HepG2 (cell line): Measurements from ENCODE around the gene SAPCD2. TPM values are rescaled to one million over a fixed set of nuclear protein-coding genes. Genes with fewer than 3 reads are reported as not detected.

ENCODE experiments used
- CHD4 ChIP-seq: fragments of 200-600 bp; sonication (generic); IDR thresholded peaks from 2 replicates; pipeline ENCODE4 v1.7.0; 2017; ENCODE audit warnings: mild to moderate bottlenecking, low read length, borderline replicate concordance
- EED ChIP-seq: sonication (generic); formaldehyde crosslinking; IDR thresholded peaks from 2 replicates; pipeline ENCODE4 v1.5.0; 2020; ENCODE audit warnings: mild to moderate bottlenecking, missing genetic modification reagents
- HES4 ChIP-seq: sonication (generic); formaldehyde crosslinking; IDR thresholded peaks from 2 replicates; pipeline ENCODE4 v1.9.0; 2021; ENCODE audit warnings: mild to moderate bottlenecking, missing genetic modification reagents, borderline replicate concordance
- HOXA3 ChIP-seq: sonication (generic); formaldehyde crosslinking; IDR thresholded peaks from 2 replicates; pipeline ENCODE4 v1.5.0; 2020; ENCODE audit warnings: missing genetic modification reagents
- MATR3 ChIP-seq: sonication (generic); formaldehyde crosslinking; IDR thresholded peaks from 2 replicates; pipeline ENCODE4 v1.4.0; 2020; ENCODE audit warnings: missing genetic modification reagents
- MEIS2 ChIP-seq: sonication (generic); formaldehyde crosslinking; IDR thresholded peaks from 2 replicates; pipeline ENCODE4 v1.9.0; 2021; ENCODE audit warnings: mild to moderate bottlenecking, missing genetic modification reagents
- NFYB ChIP-seq: sonication (generic); formaldehyde crosslinking; IDR thresholded peaks from 2 replicates; pipeline ENCODE4 v1.4.0; 2020; ENCODE audit warnings: missing genetic modification reagents
- PHB2 ChIP-seq: fragments of 450-650 bp; IDR thresholded peaks from 2 replicates; pipeline ENCODE4 v1.6.1; 2018; ENCODE audit not compliant: partially characterized antibody
- PHF20 ChIP-seq: sonication (generic); formaldehyde crosslinking; IDR thresholded peaks from 2 replicates; pipeline ENCODE4 v1.5.0; 2020; ENCODE audit warnings: mild to moderate bottlenecking, missing genetic modification reagents
- SP4 ChIP-seq: sonication (generic); formaldehyde crosslinking; IDR thresholded peaks from 2 replicates; pipeline ENCODE4 v1.8.1; 2023; ENCODE audit warnings: mild to moderate bottlenecking, missing genetic modification reagents
- ZNF12 ChIP-seq: sonication (generic); formaldehyde crosslinking; IDR thresholded peaks from 2 replicates; pipeline ENCODE4 v1.5.0; 2020; ENCODE audit warnings: missing genetic modification reagents
- ZNF496 ChIP-seq: sonication (generic); formaldehyde crosslinking; IDR thresholded peaks from 2 replicates; pipeline ENCODE4 v1.8.1; 2023; ENCODE audit warnings: mild to moderate bottlenecking, moderate library complexity, missing genetic modification reagents; ENCODE audit not compliant: insufficient replicate concordance
- ZNF530 ChIP-seq: sonication (generic); formaldehyde crosslinking; IDR thresholded peaks from 2 replicates; pipeline ENCODE4 v1.5.0; 2020; ENCODE audit warnings: low read depth, mild to moderate bottlenecking, missing genetic modification reagents
- ZNF761 ChIP-seq: sonication (generic); formaldehyde crosslinking; conservative IDR thresholded peaks from 2 replicates; pipeline ENCODE4 v1.4.0; 2020; ENCODE audit warnings: mild to moderate bottlenecking, missing genetic modification reagents
- polyA plus RNA-seq, 8 experiments: library from polyadenylated mRNA; depleted of rRNA in 3 of 8; stranded (reverse) in 7 of 8; unstranded in 1 of 8; fragments of >200 nt; fragmentation: Illumina TruSeq in 4 of 8; extraction: Trizol in 4 of 8; gene quantifications; 2 replicates each; pipeline versions ENCODE4 v1.2.1 to v1.2.3, GENCODE V29; 2011 to 2016; ENCODE audit warnings: low read depth in 4 of 8, missing spikeins in 1 of 8, mixed read lengths in 1 of 8; ENCODE audit not compliant: insufficient read depth in 1 of 8
- total RNA-seq, 5 experiments: library from RNA; depleted of rRNA; stranded (reverse); fragments of >200 nt; fragmentation: Illumina TruSeq; extraction: Trizol; gene quantifications; 2 replicates each; pipeline ENCODE4 v1.2.3, GENCODE V29; 2016; ENCODE audit warnings: low read depth in 1 of 5
- TF ChIP-seq, protein P1 (sequence below): sonication (generic); formaldehyde crosslinking; IDR thresholded peaks from 2 replicates; pipeline ENCODE4 v1.4.0; 2020; ENCODE audit warnings: mild to moderate bottlenecking, missing genetic modification reagents, borderline replicate concordance
- TF ChIP-seq, protein P2 (sequence below): IDR thresholded peaks from 2 replicates; pipeline ENCODE4 v1.6.1; 2016; ENCODE audit warnings: missing compliant biosample characterization, missing genetic modification reagents, borderline replicate concordance
- TF ChIP-seq, protein P3 (sequence below): sonication (generic); formaldehyde crosslinking; IDR thresholded peaks from 2 replicates; pipeline ENCODE4 v1.4.0; 2020; ENCODE audit warnings: mild to moderate bottlenecking, missing genetic modification reagents
- TF ChIP-seq, protein P4 (sequence below): sonication (generic); formaldehyde crosslinking; IDR thresholded peaks from 2 replicates; pipeline ENCODE4 v1.4.0; 2020; ENCODE audit warnings: missing genetic modification reagents; ENCODE audit errors: not compliant biosample characterization
- TF ChIP-seq, protein P5 (sequence below): sonication (generic); formaldehyde crosslinking; IDR thresholded peaks from 2 replicates; pipeline ENCODE4 v1.5.0; 2020; ENCODE audit warnings: missing genetic modification reagents

SAPCD2 gene
- total and polyA plus RNA-seq, 2 of the 13 experiments (the other 11 are each of a cell fraction or from before 2014, with no cell fraction given), result 21.9 to 42.8 TPM

DNA sequence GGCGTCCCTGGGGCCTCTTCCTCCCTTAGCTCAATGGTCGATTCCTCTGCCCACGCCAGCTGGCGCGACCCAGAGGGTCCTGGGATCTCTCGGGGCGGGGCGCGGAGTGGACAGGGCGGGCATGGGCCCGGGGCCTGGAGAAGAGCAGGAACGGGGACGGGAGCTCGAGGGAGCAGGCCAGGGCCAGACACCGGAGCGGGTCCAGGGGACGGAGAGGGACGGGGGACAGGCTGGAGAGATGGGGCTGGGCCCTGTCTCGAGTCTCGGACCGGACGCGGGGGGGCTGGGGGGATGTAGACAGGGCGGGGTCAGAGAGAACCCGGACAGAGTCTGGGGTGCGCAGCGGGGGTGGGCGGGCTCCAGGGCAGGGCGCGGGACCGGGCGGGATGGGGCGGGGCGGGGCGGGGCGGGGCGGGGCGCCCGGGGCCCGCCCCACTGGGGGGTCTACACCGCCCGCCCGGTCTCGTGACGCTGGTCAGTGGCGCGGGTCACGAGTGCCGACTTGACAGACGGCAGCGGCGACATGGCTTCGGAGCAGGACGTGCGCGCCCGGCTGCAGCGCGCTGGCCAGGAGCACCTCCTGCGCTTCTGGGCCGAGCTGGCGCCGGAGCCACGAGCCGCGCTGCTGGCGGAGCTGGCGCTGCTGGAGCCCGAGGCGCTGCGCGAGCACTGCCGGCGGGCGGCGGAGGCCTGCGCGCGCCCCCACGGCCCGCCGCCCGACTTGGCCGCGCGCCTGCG is 6.8 kb upstream of the SAPCD2 start, which contains the start of gene UAP1L1 (continued):
- TF ChIP-seq, protein P1, sequence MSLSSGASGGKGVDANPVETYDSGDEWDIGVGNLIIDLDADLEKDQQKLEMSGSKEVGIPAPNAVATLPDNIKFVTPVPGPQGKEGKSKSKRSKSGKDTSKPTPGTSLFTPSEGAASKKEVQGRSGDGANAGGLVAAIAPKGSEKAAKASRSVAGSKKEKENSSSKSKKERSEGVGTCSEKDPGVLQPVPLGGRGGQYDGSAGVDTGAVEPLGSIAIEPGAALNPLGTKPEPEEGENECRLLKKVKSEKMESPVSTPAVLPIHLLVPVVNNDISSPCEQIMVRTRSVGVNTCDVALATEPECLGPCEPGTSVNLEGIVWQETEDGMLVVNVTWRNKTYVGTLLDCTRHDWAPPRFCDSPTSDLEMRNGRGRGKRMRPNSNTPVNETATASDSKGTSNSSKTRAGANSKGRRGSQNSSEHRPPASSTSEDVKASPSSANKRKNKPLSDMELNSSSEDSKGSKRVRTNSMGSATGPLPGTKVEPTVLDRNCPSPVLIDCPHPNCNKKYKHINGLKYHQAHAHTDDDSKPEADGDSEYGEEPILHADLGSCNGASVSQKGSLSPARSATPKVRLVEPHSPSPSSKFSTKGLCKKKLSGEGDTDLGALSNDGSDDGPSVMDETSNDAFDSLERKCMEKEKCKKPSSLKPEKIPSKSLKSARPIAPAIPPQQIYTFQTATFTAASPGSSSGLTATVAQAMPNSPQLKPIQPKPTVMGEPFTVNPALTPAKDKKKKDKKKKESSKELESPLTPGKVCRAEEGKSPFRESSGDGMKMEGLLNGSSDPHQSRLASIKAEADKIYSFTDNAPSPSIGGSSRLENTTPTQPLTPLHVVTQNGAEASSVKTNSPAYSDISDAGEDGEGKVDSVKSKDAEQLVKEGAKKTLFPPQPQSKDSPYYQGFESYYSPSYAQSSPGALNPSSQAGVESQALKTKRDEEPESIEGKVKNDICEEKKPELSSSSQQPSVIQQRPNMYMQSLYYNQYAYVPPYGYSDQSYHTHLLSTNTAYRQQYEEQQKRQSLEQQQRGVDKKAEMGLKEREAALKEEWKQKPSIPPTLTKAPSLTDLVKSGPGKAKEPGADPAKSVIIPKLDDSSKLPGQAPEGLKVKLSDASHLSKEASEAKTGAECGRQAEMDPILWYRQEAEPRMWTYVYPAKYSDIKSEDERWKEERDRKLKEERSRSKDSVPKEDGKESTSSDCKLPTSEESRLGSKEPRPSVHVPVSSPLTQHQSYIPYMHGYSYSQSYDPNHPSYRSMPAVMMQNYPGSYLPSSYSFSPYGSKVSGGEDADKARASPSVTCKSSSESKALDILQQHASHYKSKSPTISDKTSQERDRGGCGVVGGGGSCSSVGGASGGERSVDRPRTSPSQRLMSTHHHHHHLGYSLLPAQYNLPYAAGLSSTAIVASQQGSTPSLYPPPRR (CRISPR knock-in tag), result no peak
- TF ChIP-seq ZNF496 (CRISPR knock-in tag) (no peak), ZNF12 (CRISPR knock-in tag) (no peak), MEIS2 (CRISPR knock-in tag) (peak; percentile 23; the same call in 1 of the 2 replicates), ZNF761 (CRISPR knock-in tag) (no peak), HOXA3 (CRISPR knock-in tag) (peak; percentile 12; the same call in 1 of the 2 replicates), ZNF530 (CRISPR knock-in tag) (no peak), SP4 (CRISPR knock-in tag) (peak; percentile 39; the same call in 1 of the 2 replicates), EED (CRISPR knock-in tag) (0 out of 2 replicates have a peak, but pooled peaks have one; percentile 10), PHB2 (no peak), HES4 (CRISPR knock-in tag) (peak; percentile 41; the same call in 1 of the 2 replicates), PHF20 (peak; percentile 21; the same call in 1 of the 2 replicates), CHD4 (no peak), MATR3 (no peak), NFYB (CRISPR knock-in tag) (no peak)
- TF ChIP-seq, protein P2, sequence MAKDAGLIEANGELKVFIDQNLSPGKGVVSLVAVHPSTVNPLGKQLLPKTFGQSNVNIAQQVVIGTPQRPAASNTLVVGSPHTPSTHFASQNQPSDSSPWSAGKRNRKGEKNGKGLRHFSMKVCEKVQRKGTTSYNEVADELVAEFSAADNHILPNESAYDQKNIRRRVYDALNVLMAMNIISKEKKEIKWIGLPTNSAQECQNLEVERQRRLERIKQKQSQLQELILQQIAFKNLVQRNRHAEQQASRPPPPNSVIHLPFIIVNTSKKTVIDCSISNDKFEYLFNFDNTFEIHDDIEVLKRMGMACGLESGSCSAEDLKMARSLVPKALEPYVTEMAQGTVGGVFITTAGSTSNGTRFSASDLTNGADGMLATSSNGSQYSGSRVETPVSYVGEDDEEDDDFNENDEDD (CRISPR knock-in tag), result peak; percentile 31; the same call in 1 of the 2 replicates
- TF ChIP-seq, protein P3, sequence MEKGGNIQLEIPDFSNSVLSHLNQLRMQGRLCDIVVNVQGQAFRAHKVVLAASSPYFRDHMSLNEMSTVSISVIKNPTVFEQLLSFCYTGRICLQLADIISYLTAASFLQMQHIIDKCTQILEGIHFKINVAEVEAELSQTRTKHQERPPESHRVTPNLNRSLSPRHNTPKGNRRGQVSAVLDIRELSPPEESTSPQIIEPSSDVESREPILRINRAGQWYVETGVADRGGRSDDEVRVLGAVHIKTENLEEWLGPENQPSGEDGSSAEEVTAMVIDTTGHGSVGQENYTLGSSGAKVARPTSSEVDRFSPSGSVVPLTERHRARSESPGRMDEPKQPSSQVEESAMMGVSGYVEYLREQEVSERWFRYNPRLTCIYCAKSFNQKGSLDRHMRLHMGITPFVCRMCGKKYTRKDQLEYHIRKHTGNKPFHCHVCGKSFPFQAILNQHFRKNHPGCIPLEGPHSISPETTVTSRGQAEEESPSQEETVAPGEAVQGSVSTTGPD (CRISPR knock-in tag), result no peak
- TF ChIP-seq, protein P4, sequence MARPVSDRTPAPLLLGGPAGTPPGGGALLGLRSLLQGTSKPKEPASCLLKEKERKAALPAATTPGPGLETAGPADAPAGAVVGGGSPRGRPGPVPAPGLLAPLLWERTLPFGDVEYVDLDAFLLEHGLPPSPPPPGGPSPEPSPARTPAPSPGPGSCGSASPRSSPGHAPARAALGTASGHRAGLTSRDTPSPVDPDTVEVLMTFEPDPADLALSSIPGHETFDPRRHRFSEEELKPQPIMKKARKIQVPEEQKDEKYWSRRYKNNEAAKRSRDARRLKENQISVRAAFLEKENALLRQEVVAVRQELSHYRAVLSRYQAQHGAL (CRISPR knock-in tag), result no peak
- TF ChIP-seq, protein P5, sequence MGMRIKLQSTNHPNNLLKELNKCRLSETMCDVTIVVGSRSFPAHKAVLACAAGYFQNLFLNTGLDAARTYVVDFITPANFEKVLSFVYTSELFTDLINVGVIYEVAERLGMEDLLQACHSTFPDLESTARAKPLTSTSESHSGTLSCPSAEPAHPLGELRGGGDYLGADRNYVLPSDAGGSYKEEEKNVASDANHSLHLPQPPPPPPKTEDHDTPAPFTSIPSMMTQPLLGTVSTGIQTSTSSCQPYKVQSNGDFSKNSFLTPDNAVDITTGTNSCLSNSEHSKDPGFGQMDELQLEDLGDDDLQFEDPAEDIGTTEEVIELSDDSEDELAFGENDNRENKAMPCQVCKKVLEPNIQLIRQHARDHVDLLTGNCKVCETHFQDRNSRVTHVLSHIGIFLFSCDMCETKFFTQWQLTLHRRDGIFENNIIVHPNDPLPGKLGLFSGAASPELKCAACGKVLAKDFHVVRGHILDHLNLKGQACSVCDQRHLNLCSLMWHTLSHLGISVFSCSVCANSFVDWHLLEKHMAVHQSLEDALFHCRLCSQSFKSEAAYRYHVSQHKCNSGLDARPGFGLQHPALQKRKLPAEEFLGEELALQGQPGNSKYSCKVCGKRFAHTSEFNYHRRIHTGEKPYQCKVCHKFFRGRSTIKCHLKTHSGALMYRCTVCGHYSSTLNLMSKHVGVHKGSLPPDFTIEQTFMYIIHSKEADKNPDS, result no peak
